Brain pericyte (primary cell): ENCODE results near the gene LPGAT1.
A peak's percentile ranks its signal among the peaks of the same experiment; 100 is the strongest.
"Not testable (repeated sequence)": the region's sequence is repeated elsewhere in the genome, so short reads cannot be mapped to it uniquely, and the experiment has no call there.

Experiments
- DNase-seq: peaks from one replicate; pipeline ENCODE4 v3.0.0-alpha.2; 2012; ENCODE audit warnings: low read depth, low spot score

LPGAT1 gene

GRCh38 chr1:211735208-211736170 is 95.1 kb downstream of the LPGAT1 start:
- peak; percentile 2 for DNase-seq

- no peak for DNase-seq
Observed at GRCh38 chr1:211734791-211735190, 95.8 kb downstream of the LPGAT1 start.

- no peak for DNase-seq
Observed at GRCh38 chr1:211734359-211734758, 96.2 kb downstream of the LPGAT1 start.

GRCh38 chr1:211732293-211732980 is 98.1 kb downstream of the LPGAT1 start:
- DNase-seq = no peak

GRCh38 chr1:211731456-211732292 is 98.9 kb downstream of the LPGAT1 start:
- DNase-seq = no peak

- DNase-seq = no peak
Observed at GRCh38 chr1:211730347-211730746, 100.2 kb downstream of the LPGAT1 start.

- no peak for DNase-seq
Observed at GRCh38 chr1:211729238-211729637, 101.3 kb downstream of the LPGAT1 start.

- DNase-seq = no peak
Observed at GRCh38 chr1:211726467-211726995, 104.0 kb downstream of the LPGAT1 start.

GRCh38 chr1:211724687-211725196 is 105.8 kb downstream of the LPGAT1 start:
- no peak for DNase-seq

- DNase-seq = no peak
Observed at GRCh38 chr1:211723273-211723672, 107.3 kb downstream of the LPGAT1 start.

- DNase-seq = no peak
Observed at GRCh38 chr1:211722277-211723175, 108.0 kb downstream of the LPGAT1 start.

- not testable (repeated sequence) for DNase-seq
Observed at GRCh38 chr1:211716555-211716954, 114.0 kb downstream of the LPGAT1 start.

- DNase-seq = no peak
Observed at GRCh38 chr1:211715971-211716370, 114.6 kb downstream of the LPGAT1 start.

- no peak for DNase-seq
Observed at GRCh38 chr1:211714154-211714553, 116.4 kb downstream of the LPGAT1 start.

- DNase-seq = no peak
Observed at GRCh38 chr1:211713231-211713630, 117.3 kb downstream of the LPGAT1 start.

- no peak for DNase-seq
Observed at GRCh38 chr1:211711315-211711705, 119.3 kb downstream of the LPGAT1 start.

GRCh38 chr1:211710566-211711314 is 119.8 kb downstream of the LPGAT1 start:
- no peak for DNase-seq

- DNase-seq = no peak
Observed at GRCh38 chr1:211708926-211709325, 121.6 kb downstream of the LPGAT1 start.

GRCh38 chr1:211708006-211708405 is 122.6 kb downstream of the LPGAT1 start:
- DNase-seq = no peak
